A673 (cell line): ENCODE data around the gene SMC3.

Source experiments
- EZH2 ChIP-seq: fragments of 200-600 bp; sonication (generic); IDR thresholded peaks from 2 replicates; pipeline ENCODE4 v1.6.1; 2017; ENCODE audit warnings: borderline replicate concordance, low read depth, mild to moderate bottlenecking, mixed read lengths, antibody characterized with exemption, low read length; ENCODE audit not compliant: poor library complexity, severe bottlenecking
- TF ChIP-seq, protein P1 (sequence below): fragments of 300-800, 200-600 bp; sonication (generic); conservative IDR thresholded peaks from 2 replicates; pipeline ENCODE4 v1.5.1; 2017; ENCODE audit warnings: low read depth, mild to moderate bottlenecking, antibody characterized with exemption, low read length, moderate library complexity, mixed read lengths

DNA sequence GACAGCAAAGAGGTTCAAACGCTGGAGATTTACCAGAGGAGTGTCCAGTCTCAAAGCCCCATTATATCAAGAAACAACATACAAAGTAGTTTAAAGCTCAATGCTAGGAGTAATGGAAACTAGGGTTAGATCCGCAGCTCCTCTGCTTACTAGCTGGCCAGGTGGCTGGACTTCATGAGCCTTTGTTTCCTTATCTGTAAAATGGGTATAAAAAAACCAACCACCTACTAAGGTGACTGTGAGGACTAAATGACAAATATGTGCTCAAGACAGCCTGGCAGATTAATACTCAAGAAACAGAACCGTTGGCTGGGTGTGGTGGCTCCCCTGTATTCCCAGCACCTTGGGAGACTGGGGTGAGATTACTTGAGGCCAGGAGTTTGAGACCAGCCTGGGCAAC, 70.8 kb downstream of the SMC3 start:
- TF ChIP-seq, protein P1, sequence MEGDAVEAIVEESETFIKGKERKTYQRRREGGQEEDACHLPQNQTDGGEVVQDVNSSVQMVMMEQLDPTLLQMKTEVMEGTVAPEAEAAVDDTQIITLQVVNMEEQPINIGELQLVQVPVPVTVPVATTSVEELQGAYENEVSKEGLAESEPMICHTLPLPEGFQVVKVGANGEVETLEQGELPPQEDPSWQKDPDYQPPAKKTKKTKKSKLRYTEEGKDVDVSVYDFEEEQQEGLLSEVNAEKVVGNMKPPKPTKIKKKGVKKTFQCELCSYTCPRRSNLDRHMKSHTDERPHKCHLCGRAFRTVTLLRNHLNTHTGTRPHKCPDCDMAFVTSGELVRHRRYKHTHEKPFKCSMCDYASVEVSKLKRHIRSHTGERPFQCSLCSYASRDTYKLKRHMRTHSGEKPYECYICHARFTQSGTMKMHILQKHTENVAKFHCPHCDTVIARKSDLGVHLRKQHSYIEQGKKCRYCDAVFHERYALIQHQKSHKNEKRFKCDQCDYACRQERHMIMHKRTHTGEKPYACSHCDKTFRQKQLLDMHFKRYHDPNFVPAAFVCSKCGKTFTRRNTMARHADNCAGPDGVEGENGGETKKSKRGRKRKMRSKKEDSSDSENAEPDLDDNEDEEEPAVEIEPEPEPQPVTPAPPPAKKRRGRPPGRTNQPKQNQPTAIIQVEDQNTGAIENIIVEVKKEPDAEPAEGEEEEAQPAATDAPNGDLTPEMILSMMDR: no peak
- no peak for TF ChIP-seq EZH2
